ENCODE data around the gene BLMH.

GRCh38 chr17:30290696-30291542, 825 bp downstream of the BLMH start:
- TF ChIP-seq CTCF (IDR thresholded peaks at IDR 0.05) (no peak), POLR2A (IDR thresholded peaks at IDR 0.05) (no peak)

Measured in ovary (tissue), 3 donors.